Endothelial cell of umbilical vein (primary cell): ENCODE results near the gene TAF8. TPM values are rescaled to one million over a fixed set of nuclear protein-coding genes. Genes with fewer than 3 reads are reported as not detected.

Source experiments
- BruUV-seq: library from RNA; stranded (reverse); fragments of 400-500 nt; replicated peaks from 2 replicates; lab custom pipeline; 2021; lab: Mats Ljungman, UMichigan
- CTCF ChIA-PET: fragments of 300-600, 350-600 bp; sonication (Branson Sonifier 250); formaldehyde crosslinking; loops from one replicate; lab custom pipeline; 2021; ENCODE audit warnings: antibody characterized with exemption, inconsistent platforms; lab: Charles Lee
- POLR2A ChIA-PET: fragments of 300-600, 350-600 bp; sonication (Branson Sonifier 250); formaldehyde crosslinking; loops from one replicate; lab custom pipeline; 2021; ENCODE audit warnings: antibody characterized with exemption, inconsistent platforms; lab: Charles Lee
- DNase-seq: peaks from one replicate; pipeline ENCODE4 v3.0.0-alpha.2; 2011; ENCODE audit warnings: low read depth, low spot score
- FAIRE-seq: peaks from 2 replicates; lab custom pipeline; 2011; peaks lifted over from hg19 to GRCh38; lab: Jason Lieb, UNC
- H2AFZ ChIP-seq: 2 replicates; pipeline ENCODE4 v1.6.0; 2012; ENCODE audit warnings: low read depth, low read length, control low read depth, inconsistent platforms
- H3K27ac ChIP-seq: 2 replicates; pipeline ENCODE4 v1.5.1; 2011; ENCODE audit warnings: low read depth, mild to moderate bottlenecking, control low read depth, low read length, moderate library complexity; ENCODE audit not compliant: insufficient read depth
- H3K27me3 ChIP-seq, 2 experiments: 2 replicates each; pipeline versions ENCODE4 v1.6.0 to v1.6.1; 2011; ENCODE audit warnings: low read length in 2 of 2, mixed read lengths in 1 of 2; ENCODE audit not compliant: control insufficient read depth in 2 of 2, insufficient read depth in 2 of 2
- H3K36me3 ChIP-seq, 2 experiments: 2 replicates in 1 of 2; 3 replicates in 1 of 2; pipeline ENCODE4 v1.5.1; 2011; ENCODE audit warnings: low read length in 2 of 2, mild to moderate bottlenecking in 1 of 2, moderate library complexity in 1 of 2; ENCODE audit not compliant: control insufficient read depth in 2 of 2, insufficient read depth in 2 of 2; ENCODE audit errors: extremely low read depth in 1 of 2
- H3K4me1 ChIP-seq: 3 replicates; pipeline ENCODE4 v1.5.1; 2011; ENCODE audit warnings: mild to moderate bottlenecking, low read length; ENCODE audit not compliant: control insufficient read depth, insufficient read depth; ENCODE audit errors: extremely low read depth
- H3K4me2 ChIP-seq: 2 replicates; pipeline ENCODE4 v1.6.1; 2011; ENCODE audit warnings: low read length, control low read depth, mixed read lengths; ENCODE audit not compliant: insufficient read depth
- H3K4me3 ChIP-seq, 3 experiments: fragments of 200-600 bp in 1 of 3; sonication (generic), shearing (Covaris generic) in 1 of 3; replicated peaks in 1 of 3; 2 replicates each; pipeline ENCODE4 v1.5.1; 2011 to 2016; ENCODE audit warnings: control low read depth in 3 of 3, low read length in 3 of 3, mild to moderate bottlenecking in 2 of 3, inconsistent platforms in 1 of 3, low read depth in 1 of 3, moderate library complexity in 1 of 3; ENCODE audit not compliant: insufficient read depth in 1 of 3
- H3K79me2 ChIP-seq: 2 replicates; pipeline ENCODE4 v1.6.0; 2012; ENCODE audit warnings: low read length, inconsistent platforms; ENCODE audit not compliant: control insufficient read depth, insufficient read depth
- H3K9ac ChIP-seq: replicated peaks from 2 replicates; pipeline ENCODE3; 2011; ENCODE audit warnings: low read length, control low read depth; ENCODE audit not compliant: insufficient read depth; ENCODE audit errors: extremely low read depth
- H3K9me1 ChIP-seq: replicated peaks from 3 replicates; pipeline ENCODE4 v1.6.0; 2011; ENCODE audit warnings: mild to moderate bottlenecking, low read length; ENCODE audit not compliant: control insufficient read depth, insufficient read depth; ENCODE audit errors: extremely low read depth
- H3K9me3 ChIP-seq: replicated peaks from 2 replicates; pipeline ENCODE4 v1.5.1; 2012; ENCODE audit warnings: low read length, inconsistent platforms; ENCODE audit not compliant: control insufficient read depth, insufficient read depth
- H4K20me1 ChIP-seq: replicated peaks from 2 replicates; pipeline ENCODE3; 2011; ENCODE audit warnings: mild to moderate bottlenecking, low read length; ENCODE audit not compliant: control insufficient read depth, insufficient read depth; ENCODE audit errors: extremely low read depth
- EZH2 ChIP-seq: IDR thresholded peaks from 2 replicates; pipeline ENCODE4 v1.6.1; 2012; ENCODE audit warnings: borderline replicate concordance, low read depth, mild to moderate bottlenecking, moderate library complexity, low read length, inconsistent platforms; ENCODE audit not compliant: severe bottlenecking
- FOS ChIP-seq: IDR thresholded peaks from 2 replicates; pipeline ENCODE4 v1.6.1; 2011; ENCODE audit warnings: mild to moderate bottlenecking, low read length, moderate library complexity, borderline replicate concordance; ENCODE audit not compliant: insufficient read depth
- GATA2 ChIP-seq: IDR thresholded peaks from 2 replicates; pipeline ENCODE4 v1.7.0; 2011; ENCODE audit warnings: low read depth, mild to moderate bottlenecking, moderate library complexity, mixed read lengths, low read length; ENCODE audit not compliant: insufficient read length, insufficient read depth
- JUN ChIP-seq: IDR thresholded peaks from 2 replicates; pipeline ENCODE4 v1.6.1; 2011; ENCODE audit warnings: borderline replicate concordance, low read depth; ENCODE audit not compliant: insufficient read length, insufficient read depth
- MAX ChIP-seq: IDR thresholded peaks from 2 replicates; pipeline ENCODE4 v1.6.1; 2011; ENCODE audit not compliant: insufficient read depth, insufficient read length
- MYC ChIP-seq: IDR thresholded peaks from one replicate; pipeline ENCODE4 v1.6.1; 2011; ENCODE audit warnings: mild to moderate bottlenecking, low read depth, low read length
- POLR2A ChIP-seq: IDR thresholded peaks from 2 replicates; pipeline ENCODE4 v1.6.1; 2012; ENCODE audit warnings: low read depth, mild to moderate bottlenecking, control low read depth, low read length
- POLR2AphosphoS5 ChIP-seq: IDR thresholded peaks from 2 replicates; pipeline ENCODE4 v1.6.1; 2012; ENCODE audit warnings: low read depth, mild to moderate bottlenecking, control low read depth, low read length, moderate library complexity; ENCODE audit not compliant: insufficient read depth
- dilution Hi-C: fragments of 300-500 bp; cut with MboI; formaldehyde crosslinking; loops from one replicate; pipeline ENCODE4 v1.15.0; 2019; ENCODE audit warnings: low sequenced_read_pairs; ENCODE audit not compliant: extremely low pct_ligation_motif_present
- intact Hi-C: fragments of 100-400 bp; cut with micrococcal nuclease; formaldehyde crosslinking; loops from one replicate; pipeline ENCODE4 v1.10.0; 2022
- polyA plus RNA-seq, 4 experiments: library from polyadenylated mRNA; depleted of rRNA in 3 of 4; stranded (reverse) in 3 of 4; unstranded in 1 of 4; fragments of >200 nt; gene quantifications; 2 replicates each; pipeline versions ENCODE4 v1.2.1 to v1.2.3, GENCODE V29; 2011 to 2012; ENCODE audit warnings: missing spikeins in 1 of 4
- total RNA-seq: library from RNA; stranded (reverse); gene quantifications from 2 replicates; pipeline ENCODE4 v1.2.3, GENCODE V29; 2021
- TF ChIP-seq, protein P1 (sequence below), 2 donors: IDR thresholded peaks; 1 replicate in 1 of 2; 2 replicates in 1 of 2; pipeline ENCODE4 v1.5.1; 2011; ENCODE audit warnings: low read length in 2 of 2, mild to moderate bottlenecking in 2 of 2, moderate library complexity in 2 of 2, control low read depth in 1 of 2, inconsistent platforms in 1 of 2, low read depth in 1 of 2; ENCODE audit not compliant: insufficient read depth in 1 of 2; ENCODE audit errors: extremely low read depth in 1 of 2

Gene TAF8
- total and polyA plus RNA-seq, 2 donors (not counting 3 experiments of a cell fraction or from before 2014, with no cell fraction given): 32.9 to 45.4 TPM

GRCh38 chr6:42040856-42041480 is 9.4 kb upstream of the TAF8 start:
- intact Hi-C loops: loop anchor here (5.0 kb wide), 1 partner anchor 674 kb away; no protein-coding TSS in a partner anchor
- Histone ChIP-seq H3K27ac (no peak overlapping the region), H3K79me2 (no peaks in the 10 kb centered on the region), H3K9me3 (no peaks in the 10 kb centered on the region), H3K4me2 (no peak overlapping the region), H3K9ac (no peak overlapping the region), H4K20me1 (no peaks in the 10 kb centered on the region), H3K36me3 (no peaks in the 10 kb centered on the region), H3K4me1 (peaks cover 20% of the 10 kb centered on the region), H3K27me3 (no peaks in the 10 kb centered on the region), H3K4me3 (no peak overlapping the region), H2AFZ (no peak overlapping the region), H3K9me1 (no peaks in the 10 kb centered on the region)
- ChIA-PET CTCF (interaction anchor here (0.8 to 8.1 kb wide), 11 partner anchors 9 to 672 kb away, joined by 3 to 149 read pairs (median 5); partner anchors contain the start of genes BYSL, CCND3, FRS3 and MED20), POLR2A (interaction anchor here (0.7 to 0.8 kb wide), 2 partner anchors 120 to 483 kb away, joined by 3 read pairs; partner anchors contain the start of genes BYSL and MED20)
- BruUV-seq: no TSS peak
- DNase-seq (no peak), FAIRE-seq (no peak)
- no peak for TF ChIP-seq JUN
- TF ChIP-seq POLR2A: no peak
- TF ChIP-seq POLR2AphosphoS5: no peak
- TF ChIP-seq, protein P1, sequence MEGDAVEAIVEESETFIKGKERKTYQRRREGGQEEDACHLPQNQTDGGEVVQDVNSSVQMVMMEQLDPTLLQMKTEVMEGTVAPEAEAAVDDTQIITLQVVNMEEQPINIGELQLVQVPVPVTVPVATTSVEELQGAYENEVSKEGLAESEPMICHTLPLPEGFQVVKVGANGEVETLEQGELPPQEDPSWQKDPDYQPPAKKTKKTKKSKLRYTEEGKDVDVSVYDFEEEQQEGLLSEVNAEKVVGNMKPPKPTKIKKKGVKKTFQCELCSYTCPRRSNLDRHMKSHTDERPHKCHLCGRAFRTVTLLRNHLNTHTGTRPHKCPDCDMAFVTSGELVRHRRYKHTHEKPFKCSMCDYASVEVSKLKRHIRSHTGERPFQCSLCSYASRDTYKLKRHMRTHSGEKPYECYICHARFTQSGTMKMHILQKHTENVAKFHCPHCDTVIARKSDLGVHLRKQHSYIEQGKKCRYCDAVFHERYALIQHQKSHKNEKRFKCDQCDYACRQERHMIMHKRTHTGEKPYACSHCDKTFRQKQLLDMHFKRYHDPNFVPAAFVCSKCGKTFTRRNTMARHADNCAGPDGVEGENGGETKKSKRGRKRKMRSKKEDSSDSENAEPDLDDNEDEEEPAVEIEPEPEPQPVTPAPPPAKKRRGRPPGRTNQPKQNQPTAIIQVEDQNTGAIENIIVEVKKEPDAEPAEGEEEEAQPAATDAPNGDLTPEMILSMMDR (IDR thresholded peaks at IDR 0.05; ENCODE audit: extremely low read depth in 1 of 2, insufficient read depth in 1 of 2, low read depth in 1 of 2, low read length in 2 of 2): no peak
- TF ChIP-seq MAX: no peak
- no peak for TF ChIP-seq EZH2
- TF ChIP-seq MYC: no peak
- TF ChIP-seq GATA2: no peak
- no peak for TF ChIP-seq FOS
- dilution Hi-C loops: no loop called here
